ENCODE measurements around the gene TRIM54.

Gene TRIM54

GRCh38 chr2:27281855-27282559 is at the start of gene TRIM54:
Gene TRIM54, plus strand, starts transcription at chr2:27282429. Its CDS starts 303 bp downstream, at chr2:27282732.
- DNase-seq (ENCODE audit: low read depth): no peak

- DNase-seq (ENCODE audit: low read depth): no peak
Measured at GRCh38 chr2:27233341-27233740, 48.9 kb upstream of the TRIM54 start.

GRCh38 chr2:27236136-27236535 is 46.1 kb upstream of the TRIM54 start:
- DNase-seq (ENCODE audit: low read depth): no peak

- DNase-seq (ENCODE audit: low read depth): no peak
Measured at GRCh38 chr2:27236626-27237025, 45.6 kb upstream of the TRIM54 start.

- DNase-seq (ENCODE audit: low read depth): no peak
Measured at GRCh38 chr2:27237341-27237945, 44.8 kb upstream of the TRIM54 start.

GRCh38 chr2:27238976-27239375 is 43.3 kb upstream of the TRIM54 start:
- no peak for DNase-seq (ENCODE audit: low read depth)

- no peak for DNase-seq (ENCODE audit: low read depth)
Measured at GRCh38 chr2:27240406-27240805, 41.8 kb upstream of the TRIM54 start.

- DNase-seq (ENCODE audit: low read depth): no peak
Measured at GRCh38 chr2:27241761-27242613, 40.2 kb upstream of the TRIM54 start.

- DNase-seq (ENCODE audit: low read depth): no peak
Measured at GRCh38 chr2:27242614-27242951, 39.6 kb upstream of the TRIM54 start.

- DNase-seq (ENCODE audit: low read depth): no peak
Measured at GRCh38 chr2:27243391-27244130, 38.7 kb upstream of the TRIM54 start.

- DNase-seq (ENCODE audit: low read depth): no peak
Measured at GRCh38 chr2:27245116-27245515, 37.1 kb upstream of the TRIM54 start.

GRCh38 chr2:27245626-27246025 is 36.6 kb upstream of the TRIM54 start:
- no peak for DNase-seq (ENCODE audit: low read depth)

GRCh38 chr2:27247893-27248292 is 34.3 kb upstream of the TRIM54 start:
- DNase-seq (ENCODE audit: low read depth): no peak

GRCh38 chr2:27249159-27249890 is 32.9 kb upstream of the TRIM54 start:
- no peak for DNase-seq (ENCODE audit: low read depth)

GRCh38 chr2:27249891-27250651 is 32.2 kb upstream of the TRIM54 start:
- no peak for DNase-seq (ENCODE audit: low read depth)

GRCh38 chr2:27250652-27251379 is 31.4 kb upstream of the TRIM54 start:
- no peak for DNase-seq (ENCODE audit: low read depth)

GRCh38 chr2:27251766-27252165 is 30.5 kb upstream of the TRIM54 start:
- DNase-seq (ENCODE audit: low read depth): no peak

GRCh38 chr2:27255187-27255586 is 27.0 kb upstream of the TRIM54 start:
- DNase-seq (ENCODE audit: low read depth): no peak

GRCh38 chr2:27255660-27256059 is 26.6 kb upstream of the TRIM54 start:
- no peak for DNase-seq (ENCODE audit: low read depth)

- DNase-seq (ENCODE audit: low read depth): no peak
Measured at GRCh38 chr2:27256855-27257454, 25.3 kb upstream of the TRIM54 start.
